Right kidney (tissue), 9 donors: ENCODE measurements around the gene REEP5.
"Not testable (repeated sequence)": the region's sequence is repeated elsewhere in the genome, so short reads cannot be mapped to it uniquely, and the experiment has no call there.

Experiments used
- DNase-seq: peaks from one replicate; pipeline ENCODE4 v3.0.0-alpha.2; 2016
- long read RNA-seq, 8 donors: transcript quantifications; one replicate each; lab custom pipeline, GENCODE V29; 2026

The REEP5 gene
- long read RNA-seq, donor 1, transcript REEP5-202 (5 exons, 3,326 nt) = major isoform, 87 of 87 reads
- long read RNA-seq, donor 1, partial matches to known transcripts = 0 of 87 reads
- long read RNA-seq, donor 1, other reads (novel, unspliced or antisense) = 0 of 87 reads
- long read RNA-seq, donor 2, transcript REEP5-202 (5 exons, 3,326 nt) = major isoform, 59 of 59 reads
- long read RNA-seq, donor 2, partial matches to known transcripts = 0 of 59 reads
- long read RNA-seq, donor 2, other reads (novel, unspliced or antisense) = 0 of 59 reads
- long read RNA-seq, donor 3, transcript REEP5-202 (5 exons, 3,326 nt) = major isoform, 41 of 46 reads
- long read RNA-seq, donor 3, partial matches to known transcripts = 5 of 46 reads
- long read RNA-seq, donor 3, other reads (novel, unspliced or antisense) = 0 of 46 reads
- long read RNA-seq, donor 4, transcript REEP5-202 (5 exons, 3,326 nt) = major isoform, 59 of 60 reads
- long read RNA-seq, donor 4, partial matches to known transcripts = 0 of 60 reads
- long read RNA-seq, donor 4, other reads (novel, unspliced or antisense) = 0 of 60 reads
- long read RNA-seq, donor 5, transcript REEP5-202 (5 exons, 3,326 nt) = major isoform, 51 of 75 reads
- long read RNA-seq, donor 5, partial matches to known transcripts = 24 of 75 reads
- long read RNA-seq, donor 5, other reads (novel, unspliced or antisense) = 0 of 75 reads
- long read RNA-seq, donor 6, transcript REEP5-202 (5 exons, 3,326 nt) = major isoform, 68 of 82 reads
- long read RNA-seq, donor 6, partial matches to known transcripts = 14 of 82 reads
- long read RNA-seq, donor 6, other reads (novel, unspliced or antisense) = 0 of 82 reads
- long read RNA-seq, donor 7, transcript REEP5-202 (5 exons, 3,326 nt) = major isoform, 62 of 79 reads
- long read RNA-seq, donor 7, partial matches to known transcripts = 17 of 79 reads
- long read RNA-seq, donor 7, other reads (novel, unspliced or antisense) = 0 of 79 reads
- long read RNA-seq, donor 8, transcript REEP5-202 (5 exons, 3,326 nt) = major isoform, 70 of 77 reads
- long read RNA-seq, donor 8, partial matches to known transcripts = 6 of 77 reads
- long read RNA-seq, donor 8, other reads (novel, unspliced or antisense) = 0 of 77 reads

DNA sequence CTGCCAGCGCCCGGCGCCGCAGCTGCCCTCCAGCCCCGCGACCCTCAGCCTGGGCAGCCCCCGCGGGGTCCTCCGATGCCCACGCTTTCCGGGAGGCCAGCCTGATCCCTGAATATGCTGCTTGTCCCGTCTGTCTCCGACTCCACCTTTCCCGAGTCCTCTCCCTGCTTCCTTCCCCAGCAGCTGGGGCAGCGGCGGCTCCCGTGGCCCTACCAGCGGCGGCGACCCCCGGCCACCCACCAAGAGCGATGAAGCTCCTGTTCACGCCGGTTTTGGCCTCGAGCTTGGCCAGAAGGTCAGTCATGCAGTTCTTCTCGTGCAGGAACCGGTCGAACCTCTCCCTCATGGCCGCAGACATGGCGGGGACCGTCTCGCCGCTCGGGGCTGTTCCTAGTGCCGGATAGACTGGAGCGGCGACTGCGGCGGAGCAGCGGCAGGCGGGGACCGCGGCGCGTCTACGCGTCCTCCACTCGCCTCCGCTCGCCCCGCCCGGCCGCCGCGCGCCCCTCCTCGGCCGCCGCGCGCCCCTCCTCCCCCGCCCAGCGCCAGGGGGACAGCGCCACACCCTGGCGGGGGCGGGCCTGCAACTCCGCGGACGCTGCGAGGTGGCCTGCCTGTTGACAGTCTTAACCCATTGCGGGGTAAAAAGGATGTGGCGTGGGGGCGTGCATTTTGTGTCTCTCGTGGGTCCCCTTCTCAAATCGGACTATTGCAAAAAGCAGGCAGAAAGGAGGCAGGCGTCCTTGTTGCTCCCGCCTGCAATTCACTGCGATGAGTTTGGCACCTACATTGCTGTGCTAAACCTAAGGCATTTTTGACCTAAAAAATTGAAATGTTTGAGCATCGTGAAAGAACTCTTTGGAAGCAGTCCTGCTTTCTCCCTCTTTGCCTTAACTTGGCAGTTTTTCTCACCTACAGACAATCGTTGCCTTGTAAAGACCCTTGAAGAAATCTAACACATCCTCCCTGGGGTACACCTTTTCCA lies at the start of gene REEP5:
TSS of gene REEP5 (minus strand) at position 395 of the 985 bp plus-strand sequence. CDS start at position 358, 37 bp downstream.
- DNase-seq = peak; percentile 98

DNA sequence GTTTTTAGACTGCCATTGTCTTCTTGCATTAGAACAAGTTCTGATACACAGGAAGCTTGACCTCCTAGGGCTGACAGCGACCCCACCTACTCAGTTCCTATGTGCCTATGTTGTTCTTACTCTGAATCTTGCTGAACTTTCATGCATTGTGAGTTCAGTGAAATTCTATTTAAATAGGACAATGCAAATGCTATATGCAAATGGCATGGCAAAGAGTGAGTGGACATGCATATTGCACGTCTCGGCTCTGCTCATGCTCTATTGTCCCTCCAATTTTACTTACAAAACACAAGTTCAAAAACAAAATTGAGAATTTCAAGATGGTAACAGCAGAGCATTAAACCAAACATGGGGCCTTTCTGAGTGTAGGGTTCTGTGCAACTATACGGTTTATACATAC lies 49.2 kb upstream of the REEP5 start:
- no peak for DNase-seq

DNA sequence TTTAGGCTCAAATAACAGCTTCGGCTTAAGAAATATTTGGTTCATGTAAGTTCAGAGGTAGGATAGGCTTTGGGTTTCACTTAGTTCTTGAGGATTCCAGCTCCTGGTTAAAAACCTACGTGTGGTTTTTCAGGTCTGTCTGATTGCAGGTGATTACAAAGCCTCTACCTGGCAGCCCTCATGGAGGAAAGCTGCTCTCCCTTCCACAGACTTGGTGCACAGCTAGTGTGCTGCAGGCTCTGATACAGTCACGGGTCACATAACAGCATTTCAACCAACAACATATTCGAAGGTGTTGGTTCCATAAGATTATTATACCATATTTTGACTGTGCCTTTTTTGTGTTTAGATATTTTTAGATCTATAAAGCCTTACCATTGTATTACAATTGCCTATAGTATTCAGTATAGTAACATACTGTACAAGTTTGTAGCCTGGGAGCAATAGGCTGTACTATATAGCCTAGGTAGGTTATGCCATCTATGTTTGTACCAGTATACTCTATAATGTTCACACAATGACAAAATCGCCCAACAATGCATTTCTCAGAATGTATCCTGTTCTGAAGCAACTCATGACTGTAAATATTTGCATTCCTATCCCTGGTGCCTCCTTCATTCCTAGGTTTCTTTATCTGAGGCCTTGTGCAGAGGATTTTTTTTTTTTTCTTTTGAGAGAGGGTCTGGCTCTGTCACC lies 46.5 kb upstream of the REEP5 start:
- DNase-seq = no peak

- DNase-seq = no peak
Measured at GRCh38 chr5:112967520-112968083, 45.6 kb upstream of the REEP5 start.

DNA sequence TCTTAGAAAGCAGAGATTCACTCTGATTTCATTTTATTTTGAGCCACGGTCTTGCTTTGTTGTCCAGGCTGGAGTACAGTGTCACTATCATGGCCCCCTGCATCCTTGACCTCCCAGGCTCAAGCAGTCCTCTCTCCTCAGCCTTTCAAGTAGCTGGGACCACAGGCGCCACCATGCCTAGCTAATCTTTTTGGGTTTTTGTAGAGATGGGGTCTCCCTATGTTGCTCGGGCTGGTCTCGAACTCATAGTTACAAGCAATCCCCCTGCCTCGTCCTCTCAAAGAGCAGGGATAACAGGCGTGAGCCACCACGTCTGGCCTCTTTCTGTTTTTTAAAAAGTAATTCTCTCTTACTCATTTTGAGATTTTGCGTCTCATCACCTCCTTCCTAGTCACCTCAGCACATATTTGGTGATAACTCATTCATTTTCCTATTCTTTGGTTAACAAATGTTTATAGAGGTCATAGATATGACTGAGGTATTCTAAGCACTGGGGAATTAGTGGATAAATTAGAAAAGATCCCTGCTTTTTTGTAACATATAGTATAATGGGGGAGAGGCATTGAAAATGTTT lies 43.8 kb upstream of the REEP5 start:
- no peak for DNase-seq

GRCh38 chr5:112963374-112963733 lies 41.3 kb upstream of the REEP5 start:
- not testable (repeated sequence) for DNase-seq

DNA sequence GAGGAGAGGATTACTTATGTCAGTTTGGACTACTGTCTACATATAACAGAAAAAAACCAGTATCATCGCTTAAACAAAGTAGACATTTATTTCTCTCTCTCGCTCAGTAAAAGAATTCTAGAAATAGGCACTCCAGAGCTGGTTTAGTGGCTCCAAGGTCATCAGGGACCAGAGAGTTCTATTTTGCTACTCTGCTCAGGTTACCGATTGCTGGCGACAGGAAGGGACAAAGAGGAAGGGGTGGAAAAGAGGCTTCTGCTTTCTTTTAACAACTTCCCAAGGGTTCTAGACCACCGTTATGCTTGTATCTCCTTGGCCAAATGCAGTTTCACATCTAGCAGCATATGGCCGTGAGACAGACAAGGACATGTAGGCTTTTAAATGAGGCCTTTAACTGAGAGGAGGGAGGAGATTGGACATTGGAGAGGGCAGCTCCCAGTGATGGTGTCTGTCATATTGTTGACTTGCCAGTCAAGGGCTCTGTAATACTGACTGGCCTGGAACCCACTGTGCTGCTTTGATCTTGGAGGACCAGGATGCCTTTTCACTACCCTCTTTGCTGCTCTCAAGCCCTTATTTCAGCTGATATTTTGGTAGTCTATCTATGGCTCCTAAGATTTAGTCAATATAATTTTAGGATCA lies 39.0 kb upstream of the REEP5 start:
- DNase-seq = no peak

- no peak for DNase-seq
Measured at GRCh38 chr5:112960315-112960714, 38.3 kb upstream of the REEP5 start.

- not testable (repeated sequence) for DNase-seq
Measured at GRCh38 chr5:112959872-112960271, 37.8 kb upstream of the REEP5 start.

DNA sequence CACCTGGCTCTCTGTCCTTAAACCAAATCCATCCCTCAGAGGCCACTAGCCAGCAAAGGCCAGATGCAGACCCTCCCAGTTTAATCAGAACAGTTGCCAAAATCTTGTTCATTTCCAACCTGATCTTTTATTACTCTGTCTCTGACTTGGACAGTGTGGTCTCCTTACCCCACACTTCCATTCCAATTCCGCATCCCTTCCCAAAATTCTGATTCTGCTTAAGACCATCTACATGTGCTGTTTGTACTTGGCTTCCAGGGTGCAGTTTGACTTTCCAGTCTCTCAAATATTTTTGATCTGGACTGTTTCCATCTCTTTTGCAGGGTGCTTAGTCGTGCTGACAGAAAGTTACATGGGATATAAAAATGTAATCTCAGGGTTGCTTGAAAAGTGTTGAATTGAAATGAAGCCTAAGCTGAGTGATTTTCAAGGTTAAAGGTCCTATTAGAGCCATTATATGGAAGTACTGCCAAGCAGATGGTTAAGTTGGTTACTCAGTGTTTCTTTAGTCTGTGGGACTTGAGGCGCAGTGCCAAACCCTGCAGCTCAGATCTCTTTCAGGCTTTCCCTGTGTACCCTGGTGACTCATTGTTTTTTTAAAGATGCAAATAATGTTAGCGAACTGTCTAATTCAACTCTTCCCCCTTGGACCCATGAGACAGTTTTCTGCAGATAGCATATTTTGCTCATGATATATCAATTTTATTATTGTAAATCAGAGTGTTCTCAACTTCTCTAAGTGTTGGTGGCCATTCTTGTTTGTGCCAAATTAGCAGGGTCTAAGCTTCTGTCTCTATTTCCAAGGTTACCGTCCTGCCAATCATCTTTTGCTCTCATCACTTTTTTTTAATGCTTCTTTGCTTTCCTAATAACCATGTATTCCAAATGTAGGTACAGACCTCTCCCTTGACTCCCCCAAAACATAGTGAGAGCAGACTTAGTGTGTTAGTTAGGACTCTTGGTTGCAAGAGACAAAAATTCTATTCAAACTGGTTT lies 36.4 kb upstream of the REEP5 start:
- no peak for DNase-seq

- DNase-seq = no peak
Measured at GRCh38 chr5:112957036-112957808, 35.2 kb upstream of the REEP5 start.

GRCh38 chr5:112956606-112957005 lies 34.6 kb upstream of the REEP5 start:
- DNase-seq = no peak

- DNase-seq = no peak
Measured at GRCh38 chr5:112951124-112951702, 29.2 kb upstream of the REEP5 start.

- DNase-seq = no peak
Measured at GRCh38 chr5:112948458-112948857, 26.4 kb upstream of the REEP5 start.

- no peak for DNase-seq
Measured at GRCh38 chr5:112940670-112941069, 18.6 kb upstream of the REEP5 start.

DNA sequence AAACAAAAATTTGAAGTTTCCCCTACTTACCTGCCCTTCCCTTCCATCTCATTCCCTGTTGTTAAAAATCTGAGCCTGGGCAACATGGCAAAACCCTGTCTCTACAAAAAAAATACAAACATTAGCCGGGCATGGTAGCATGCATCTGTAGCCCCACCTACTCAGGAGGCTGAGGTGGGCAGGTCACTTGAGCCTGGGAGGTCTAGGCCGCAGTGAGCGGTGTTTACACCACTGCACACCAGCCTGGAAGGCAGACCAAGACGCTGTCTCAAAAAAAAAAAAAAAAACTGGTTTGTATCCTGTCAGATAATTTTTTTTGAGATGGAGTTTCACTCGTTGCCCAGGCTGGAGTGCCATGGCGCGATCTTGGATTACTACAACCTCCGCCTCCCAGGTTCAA lies 16.3 kb upstream of the REEP5 start:
- no peak for DNase-seq

DNA sequence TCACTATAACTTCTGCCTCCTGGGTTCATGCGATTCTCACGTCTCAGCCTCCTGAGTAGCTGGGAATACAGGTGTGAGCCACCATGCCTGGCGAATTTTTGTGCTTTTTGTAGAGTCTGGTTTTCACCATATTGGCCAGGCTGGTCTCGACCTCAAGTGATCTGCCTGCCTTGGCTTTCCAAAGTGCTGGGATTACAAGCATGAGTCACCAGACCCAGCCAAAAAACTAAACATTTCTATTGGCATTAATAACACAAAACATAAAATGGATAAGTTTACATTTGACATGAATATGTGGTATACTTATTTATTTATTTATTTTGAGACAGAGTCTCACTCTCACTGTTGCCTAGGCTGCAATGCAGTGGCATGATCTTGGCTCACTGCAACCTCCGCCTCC lies 13.6 kb upstream of the REEP5 start:
- DNase-seq = no peak

GRCh38 chr5:112934366-112934663 lies 12.3 kb upstream of the REEP5 start:
- no peak for DNase-seq
